Stimulated activated CD8-positive, alpha-beta memory T cell treated with anti-CD3 and anti-CD28 coated beads, Interleukin-7, amount 100 ng/mL, for 1 hour (primary cell): Measurements from ENCODE around the gene PROM1.

Experiments used
- DNase-seq, 2 donors: peaks; one replicate each; pipeline ENCODE4 v3.0.0-alpha.2; 2020; ENCODE audit warnings: low read depth in 2 of 2

PROM1 gene

GRCh38 chr4:15989424-15989823 lies 94.4 kb downstream of the PROM1 start:
- DNase-seq: no peak

- DNase-seq: no peak
Measured at GRCh38 chr4:15988222-15988621, 95.6 kb downstream of the PROM1 start.

DNA sequence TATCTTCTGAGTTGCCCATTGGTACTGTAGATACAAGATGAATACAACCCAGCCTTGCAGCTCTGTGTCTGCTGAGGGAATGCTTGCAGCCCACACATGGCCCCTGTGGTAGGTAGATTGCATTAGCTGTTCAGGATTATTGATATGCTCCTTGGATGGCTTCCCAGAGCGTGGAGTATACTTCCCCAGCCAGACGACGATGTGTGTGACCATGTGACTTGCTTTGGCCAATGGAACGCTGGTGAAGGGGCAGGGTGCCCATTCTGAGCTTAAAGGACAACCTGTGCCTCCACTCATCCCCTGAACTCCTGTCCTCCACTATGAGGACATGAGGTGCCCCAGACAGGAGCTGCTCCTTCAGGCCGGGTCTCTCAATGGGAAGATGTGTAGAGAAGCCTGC lies 96.9 kb downstream of the PROM1 start:
- DNase-seq: no peak

- DNase-seq: no peak
Measured at GRCh38 chr4:15983610-15984009, 100.2 kb downstream of the PROM1 start.

- DNase-seq: no peak
Measured at GRCh38 chr4:15982842-15983524, 100.8 kb downstream of the PROM1 start.

DNA sequence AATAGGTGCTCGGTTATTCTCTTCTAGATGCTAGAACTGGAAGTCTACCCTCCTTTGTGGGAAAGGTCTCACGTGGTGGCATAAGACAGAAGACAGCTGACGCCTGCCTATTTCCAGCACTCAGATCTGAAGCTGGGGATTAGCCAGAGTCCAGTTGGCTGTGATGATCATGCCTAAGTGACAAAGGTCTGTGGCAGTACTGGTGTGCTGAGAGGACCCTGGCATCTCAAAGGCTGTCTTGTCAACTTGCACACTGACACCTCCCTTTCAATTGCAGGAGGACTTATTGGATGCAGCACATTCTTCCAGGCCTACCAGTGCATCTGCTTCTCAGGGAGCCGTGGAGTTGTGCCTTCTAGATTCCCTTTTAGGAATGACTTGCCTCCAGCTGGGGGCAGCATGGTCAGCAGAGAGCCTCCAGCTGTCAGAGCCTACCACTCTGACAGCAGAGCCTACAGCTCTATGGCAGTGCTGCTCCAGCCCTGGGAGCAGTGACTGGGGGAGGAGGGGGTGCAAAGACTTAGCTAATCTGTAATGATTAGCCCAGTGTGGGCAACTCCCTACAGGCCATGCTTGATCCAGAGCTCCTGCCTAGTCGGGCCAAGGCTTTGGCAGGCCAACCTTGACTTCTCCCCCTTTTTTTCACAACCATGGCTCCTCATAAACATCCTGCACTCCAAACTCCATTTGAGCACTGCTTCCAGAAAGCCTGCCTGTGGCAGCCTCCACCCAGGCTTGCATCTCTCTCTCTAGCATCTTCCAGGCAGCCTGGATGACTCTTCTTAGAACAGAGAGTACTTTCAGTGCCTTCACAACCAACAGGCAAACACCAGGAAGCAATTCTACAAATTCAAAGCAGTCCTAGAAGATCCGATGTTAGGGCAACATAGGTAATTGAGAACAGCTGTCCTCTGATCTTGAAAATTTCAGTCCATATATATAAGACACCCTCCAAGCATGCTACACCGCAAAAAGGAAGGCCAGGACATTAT lies 107.1 kb downstream of the PROM1 start:
- DNase-seq: no peak

DNA sequence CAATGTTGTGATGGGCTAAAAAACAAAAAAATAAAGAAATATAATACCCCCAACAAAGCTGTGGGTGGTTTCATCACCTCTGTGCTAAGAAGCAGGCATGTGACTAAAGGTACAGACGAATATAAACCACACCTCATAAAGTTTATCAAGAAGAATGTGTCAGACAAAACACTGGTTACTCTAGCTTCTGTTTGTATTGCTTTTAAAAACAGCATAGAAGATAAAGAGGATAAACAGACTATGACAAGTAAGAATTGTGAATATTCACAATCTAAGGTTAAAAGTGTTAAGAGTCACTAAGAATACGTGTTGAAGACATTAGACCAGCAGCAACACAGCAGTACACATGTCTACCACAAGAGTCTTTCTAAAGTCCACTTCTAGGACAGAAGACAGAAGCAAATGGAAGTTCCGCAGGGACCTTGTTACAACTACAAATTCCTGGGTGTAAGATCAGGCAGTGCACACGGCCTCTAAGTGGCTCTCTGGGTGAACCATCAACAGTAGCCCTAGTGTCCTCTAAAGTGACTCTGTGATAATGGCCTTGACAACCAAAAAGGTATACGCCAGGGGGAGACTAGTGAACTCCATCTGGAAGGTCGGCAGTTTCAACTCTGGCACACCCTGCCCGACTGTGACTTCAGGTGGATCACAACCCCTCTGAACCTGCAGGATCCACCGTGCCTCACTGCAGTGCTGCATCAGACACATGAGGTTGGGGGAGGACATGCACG lies 112.6 kb downstream of the PROM1 start:
- DNase-seq: no peak

DNA sequence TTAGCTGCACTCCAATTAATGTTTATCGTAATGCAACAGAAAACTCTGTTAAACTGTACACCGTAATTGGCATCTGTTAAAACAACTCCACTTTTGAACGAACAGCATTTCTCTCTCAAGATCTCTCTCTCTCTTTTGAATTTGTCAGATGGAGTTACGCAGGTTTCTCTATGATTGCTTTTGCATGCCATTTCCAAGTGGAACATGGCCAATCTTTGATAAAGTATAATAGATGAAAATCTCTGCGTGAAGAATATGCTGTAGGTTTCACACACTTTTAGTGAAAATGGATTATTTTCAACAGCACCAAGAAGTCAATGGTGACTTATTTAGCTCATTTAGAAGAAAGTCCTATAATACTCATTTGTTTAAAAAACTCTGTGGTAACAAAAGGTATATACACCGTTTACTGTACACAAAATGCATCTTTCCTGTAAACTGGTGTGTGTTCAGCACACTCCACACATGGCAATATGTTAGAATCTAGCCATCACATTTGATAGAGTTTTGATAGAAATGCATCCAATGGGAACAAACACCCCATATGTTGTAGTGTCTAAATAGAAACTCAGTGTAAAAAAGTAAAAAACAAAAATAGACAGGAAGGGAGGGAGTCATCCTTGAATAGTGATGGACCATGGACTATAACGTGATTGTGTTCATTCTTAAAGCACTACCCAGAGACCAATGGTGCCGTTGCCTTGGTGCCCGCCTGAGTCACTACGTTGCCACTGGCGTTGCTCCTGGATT lies 115.1 kb downstream of the PROM1 start:
- DNase-seq: no peak

DNA sequence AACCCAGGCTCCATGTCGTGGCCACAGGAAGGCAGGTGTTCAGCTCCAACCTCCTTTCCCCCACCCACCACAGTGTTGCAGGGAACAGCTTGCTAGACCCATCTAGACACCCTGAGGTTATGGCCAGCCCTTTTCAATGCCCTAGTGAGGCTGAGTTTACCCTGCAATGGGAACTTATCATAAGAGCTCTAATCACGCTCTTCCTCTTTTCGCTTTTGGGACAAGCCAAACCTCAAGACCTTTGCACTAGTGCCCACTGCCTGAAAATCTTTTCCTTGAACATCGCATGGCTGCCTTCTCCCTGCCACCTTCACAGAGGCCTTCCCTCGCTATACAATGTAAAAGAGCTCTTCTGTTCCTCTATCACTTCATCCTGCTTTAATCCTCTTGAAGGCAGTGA lies 118.5 kb downstream of the PROM1 start:
- DNase-seq: no peak

- DNase-seq: no peak
Measured at GRCh38 chr4:15964159-15964558, 119.7 kb downstream of the PROM1 start.

- DNase-seq: peak in 1 of 2 donors; percentile 11
Measured at GRCh38 chr4:15963576-15963975, 120.2 kb downstream of the PROM1 start.

- peak; percentile 31 to 46 for DNase-seq
Measured at GRCh38 chr4:15963001-15963451, 120.8 kb downstream of the PROM1 start, which contains the start of gene FGFBP2. FGFBP2 (minus strand) TSS chr4:15963175; CDS start chr4:15963129, 46 bp downstream.

DNA sequence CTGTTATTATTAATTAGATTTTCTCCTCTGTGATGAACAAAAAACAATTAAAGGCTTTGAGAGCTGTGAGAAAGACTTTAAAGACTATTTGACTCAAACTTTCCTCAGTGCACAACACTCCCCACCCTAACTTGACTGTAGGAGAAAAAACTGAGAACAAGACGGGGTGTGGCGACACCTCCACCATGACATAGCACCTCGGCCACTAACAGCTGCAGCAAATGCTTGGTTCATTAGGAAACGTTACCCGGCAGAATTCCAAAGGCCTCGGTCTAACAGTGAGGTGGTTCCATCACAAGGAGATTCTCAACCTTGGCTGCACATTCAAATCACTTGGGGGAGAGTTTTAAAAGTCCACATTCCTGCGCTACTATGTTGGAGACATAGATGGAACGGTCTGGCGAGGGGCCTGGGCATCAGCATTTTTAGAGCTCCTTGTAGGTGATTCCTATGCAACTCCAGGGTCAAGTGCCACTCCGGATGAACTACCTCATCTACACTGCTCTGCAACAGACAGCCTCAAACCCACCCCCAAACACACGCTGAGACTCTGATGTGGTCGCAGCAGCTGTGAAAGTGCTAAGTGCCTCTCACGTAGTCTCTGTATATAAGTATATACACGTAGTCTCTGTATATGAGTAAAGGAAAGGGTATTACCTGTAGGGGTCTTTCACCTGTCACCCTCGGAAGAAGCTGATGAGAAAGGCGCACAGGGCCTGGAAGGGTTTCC lies 121.9 kb downstream of the PROM1 start:
- DNase-seq: peak in 1 of 2 donors; percentile 17

GRCh38 chr4:15958562-15958961 lies 125.3 kb downstream of the PROM1 start:
- no peak for DNase-seq

GRCh38 chr4:15956179-15956850 lies 127.5 kb downstream of the PROM1 start:
- DNase-seq: peak; percentile 45 to 64

DNA sequence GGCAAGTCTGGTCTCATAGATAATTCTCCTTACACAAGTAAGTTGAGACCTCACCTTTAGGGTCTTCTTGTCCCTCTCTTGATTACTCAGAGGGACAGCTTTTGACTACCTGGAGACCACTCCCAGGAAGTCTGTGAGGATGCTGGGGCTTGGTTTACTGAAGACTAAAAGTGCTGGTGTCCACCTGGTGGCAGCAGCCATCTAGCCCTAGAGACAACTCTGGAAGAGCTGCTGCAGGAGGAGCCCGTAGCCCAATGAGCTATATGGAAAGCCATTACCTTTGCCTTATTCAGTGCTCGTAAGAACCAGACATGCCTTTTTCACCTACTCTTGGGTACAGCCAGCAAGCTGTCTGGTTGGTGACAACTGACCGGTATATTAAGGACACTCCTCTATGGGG lies 128.2 kb downstream of the PROM1 start:
- DNase-seq: no peak

GRCh38 chr4:15953625-15954024 lies 130.2 kb downstream of the PROM1 start:
- DNase-seq: no peak

DNA sequence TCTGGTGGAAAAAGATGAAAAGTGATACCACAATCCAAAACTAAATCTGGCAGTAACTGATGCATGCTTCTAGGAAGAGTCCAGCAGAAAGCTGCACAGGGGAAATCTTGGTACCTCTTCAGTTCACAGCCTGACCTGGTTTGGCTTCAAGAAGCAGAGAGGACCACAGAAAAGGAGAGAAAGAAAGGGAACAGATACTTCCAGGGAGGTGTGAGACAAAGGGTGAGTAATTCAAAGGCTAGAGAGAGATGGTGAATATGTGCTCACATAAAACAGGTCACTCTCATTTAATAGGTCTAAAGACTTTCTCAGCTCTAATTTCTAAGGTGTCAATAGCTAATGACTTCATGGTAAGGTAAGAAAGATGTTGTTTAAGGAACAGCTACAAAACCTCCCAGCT lies 132.0 kb downstream of the PROM1 start:
- DNase-seq: no peak

DNA sequence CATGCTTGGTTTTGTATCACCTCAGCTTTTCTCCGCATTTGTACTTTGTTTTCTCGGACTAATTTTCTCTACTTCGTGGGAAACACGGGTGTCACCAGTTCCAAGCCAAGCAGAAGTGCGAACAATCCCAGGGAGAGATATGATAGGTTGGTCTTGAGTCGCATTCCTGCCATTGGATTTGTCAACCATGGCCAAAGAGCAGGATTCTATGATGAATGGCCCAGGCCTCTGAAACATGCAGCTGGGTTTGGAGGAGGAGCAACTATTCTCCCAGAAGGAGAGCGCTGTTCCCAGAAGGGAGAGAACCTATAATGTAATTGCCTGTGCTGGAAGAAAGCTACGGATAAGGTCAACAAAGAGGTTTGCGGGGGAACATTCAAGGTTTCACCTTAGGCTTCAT lies 135.0 kb downstream of the PROM1 start:
- DNase-seq: no peak

- no peak for DNase-seq
Measured at GRCh38 chr4:15947684-15948083, 136.1 kb downstream of the PROM1 start.
